GM10266 (cell line): Measurements from ENCODE around the gene IKBKE.

Experiments used
- DNase-seq: peaks from one replicate; pipeline ENCODE4 v3.0.0; 2012; ENCODE audit errors: extremely low spot score
- TF ChIP-seq, protein P1 (sequence below): IDR thresholded peaks from 2 replicates; pipeline ENCODE4 v1.5.1; 2012; ENCODE audit warnings: mild to moderate bottlenecking, low read depth; ENCODE audit not compliant: control insufficient read depth, insufficient read depth; ENCODE audit errors: missing control alignments

IKBKE gene

DNA sequence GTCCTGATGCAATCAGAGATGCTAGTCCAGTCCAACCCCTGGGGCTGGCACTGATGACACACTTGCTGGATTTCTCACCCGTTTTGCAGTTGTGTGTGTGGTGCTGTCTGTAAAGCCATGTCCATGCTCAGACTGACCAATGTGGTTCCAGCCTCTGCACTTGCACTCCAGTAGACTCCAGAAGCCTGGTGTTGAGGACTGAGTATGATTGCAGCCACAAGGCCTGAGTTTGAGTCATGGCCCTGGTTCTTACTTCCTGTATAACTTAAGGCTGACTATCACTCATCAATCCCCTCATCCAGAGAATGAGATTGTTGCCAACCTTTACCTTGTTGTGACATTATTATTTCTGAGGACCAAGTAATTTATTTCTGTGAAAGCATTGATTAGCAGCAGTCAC lies 34.8 kb upstream of the IKBKE start:
- DNase-seq: no peak

DNA sequence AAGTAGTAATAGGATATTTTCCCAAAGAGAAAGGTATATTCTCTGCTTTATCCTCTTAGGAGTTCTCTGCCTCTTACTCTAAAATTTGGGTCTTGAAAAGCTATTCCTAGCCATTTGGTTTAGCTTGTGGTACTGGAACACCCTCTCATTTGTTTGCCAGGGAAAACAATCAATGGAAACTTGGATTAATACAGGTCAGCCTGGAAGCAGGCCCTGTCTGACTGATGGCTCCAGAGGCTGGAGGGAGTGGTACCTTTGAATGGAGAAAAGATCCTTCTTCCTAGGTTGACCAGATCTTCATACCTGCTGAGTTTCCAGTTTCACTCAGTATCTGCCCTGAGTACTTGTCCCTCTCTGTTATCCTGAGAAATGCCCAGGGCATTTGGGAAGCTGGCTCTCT lies 31.7 kb upstream of the IKBKE start:
- TF ChIP-seq, protein P1, sequence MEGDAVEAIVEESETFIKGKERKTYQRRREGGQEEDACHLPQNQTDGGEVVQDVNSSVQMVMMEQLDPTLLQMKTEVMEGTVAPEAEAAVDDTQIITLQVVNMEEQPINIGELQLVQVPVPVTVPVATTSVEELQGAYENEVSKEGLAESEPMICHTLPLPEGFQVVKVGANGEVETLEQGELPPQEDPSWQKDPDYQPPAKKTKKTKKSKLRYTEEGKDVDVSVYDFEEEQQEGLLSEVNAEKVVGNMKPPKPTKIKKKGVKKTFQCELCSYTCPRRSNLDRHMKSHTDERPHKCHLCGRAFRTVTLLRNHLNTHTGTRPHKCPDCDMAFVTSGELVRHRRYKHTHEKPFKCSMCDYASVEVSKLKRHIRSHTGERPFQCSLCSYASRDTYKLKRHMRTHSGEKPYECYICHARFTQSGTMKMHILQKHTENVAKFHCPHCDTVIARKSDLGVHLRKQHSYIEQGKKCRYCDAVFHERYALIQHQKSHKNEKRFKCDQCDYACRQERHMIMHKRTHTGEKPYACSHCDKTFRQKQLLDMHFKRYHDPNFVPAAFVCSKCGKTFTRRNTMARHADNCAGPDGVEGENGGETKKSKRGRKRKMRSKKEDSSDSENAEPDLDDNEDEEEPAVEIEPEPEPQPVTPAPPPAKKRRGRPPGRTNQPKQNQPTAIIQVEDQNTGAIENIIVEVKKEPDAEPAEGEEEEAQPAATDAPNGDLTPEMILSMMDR: no peak
- no peak for DNase-seq

More for the DNA sequence above, 34.8 kb upstream of the IKBKE start:
- TF ChIP-seq, protein P1: no peak

DNA sequence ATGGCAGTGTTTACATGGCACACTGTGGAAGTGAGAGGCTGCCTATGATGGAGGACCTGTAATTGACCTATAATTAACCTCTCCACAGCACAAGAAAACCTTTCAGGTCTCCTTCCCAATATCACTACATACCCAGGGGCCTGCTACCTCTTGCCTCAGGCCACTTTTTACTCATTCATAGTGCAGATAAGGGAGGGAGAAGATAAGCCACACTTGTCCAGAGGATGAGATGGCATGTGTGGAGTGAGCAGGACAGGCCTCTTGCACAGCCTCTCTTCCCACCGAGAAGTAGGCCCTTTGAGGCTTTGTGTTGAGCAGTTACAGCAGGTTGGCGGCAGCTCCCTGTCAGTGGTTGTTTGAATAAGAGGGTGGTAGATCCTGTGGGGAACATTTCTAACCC lies 31.1 kb upstream of the IKBKE start:
- TF ChIP-seq, protein P1: no peak
- no peak for DNase-seq

DNA sequence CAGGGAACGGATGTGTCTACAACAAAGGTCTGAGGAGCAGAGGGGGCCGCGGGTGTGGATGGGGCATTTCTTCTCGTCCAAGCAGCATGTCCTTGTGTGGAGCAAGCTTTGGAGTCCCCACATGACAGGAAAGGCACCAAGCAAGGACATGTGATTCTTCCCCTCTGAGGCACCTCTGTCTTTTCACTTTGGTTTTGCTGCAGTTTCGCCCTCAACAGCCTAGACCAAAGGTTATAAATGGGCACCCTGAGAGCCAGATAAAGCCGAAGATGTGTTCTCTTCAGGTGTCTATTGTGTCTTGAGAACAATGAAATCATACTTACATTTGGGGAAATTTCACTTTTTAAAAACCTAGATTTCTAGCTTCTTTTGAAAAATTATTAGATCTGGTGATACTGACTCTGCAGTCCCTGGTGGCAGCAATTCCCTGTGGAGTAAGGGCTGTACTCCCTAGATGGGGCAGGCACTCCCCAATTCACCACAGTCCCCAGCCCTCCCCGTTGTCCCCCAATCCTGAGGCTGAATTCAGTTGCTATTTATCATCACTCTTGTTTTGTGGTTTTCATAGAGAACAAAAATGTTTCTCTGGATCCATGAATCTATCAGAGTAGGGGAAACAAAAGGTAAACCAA lies 28.8 kb upstream of the IKBKE start:
- TF ChIP-seq, protein P1: no peak
- DNase-seq: no peak

DNA sequence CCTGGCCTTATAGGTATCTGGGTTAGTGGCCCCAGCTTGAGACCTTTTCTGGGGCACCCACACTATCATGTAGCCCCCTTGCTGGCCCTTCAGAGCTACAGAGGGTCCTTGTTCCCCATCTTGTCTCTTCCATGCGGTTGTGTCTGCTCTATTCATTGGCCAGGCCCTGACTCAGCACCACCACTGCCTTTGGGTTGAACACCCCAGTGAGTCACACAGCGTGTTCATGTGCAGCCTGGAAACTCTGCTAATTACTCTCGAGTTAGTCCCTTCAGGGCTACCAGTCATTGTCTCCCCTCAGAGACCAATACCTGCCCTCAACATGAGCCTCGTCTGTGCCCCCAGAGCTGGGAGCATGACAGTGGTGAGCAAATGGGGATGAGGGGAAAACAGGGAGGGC lies 28.2 kb upstream of the IKBKE start:
- DNase-seq: no peak
- TF ChIP-seq, protein P1: no peak

DNA sequence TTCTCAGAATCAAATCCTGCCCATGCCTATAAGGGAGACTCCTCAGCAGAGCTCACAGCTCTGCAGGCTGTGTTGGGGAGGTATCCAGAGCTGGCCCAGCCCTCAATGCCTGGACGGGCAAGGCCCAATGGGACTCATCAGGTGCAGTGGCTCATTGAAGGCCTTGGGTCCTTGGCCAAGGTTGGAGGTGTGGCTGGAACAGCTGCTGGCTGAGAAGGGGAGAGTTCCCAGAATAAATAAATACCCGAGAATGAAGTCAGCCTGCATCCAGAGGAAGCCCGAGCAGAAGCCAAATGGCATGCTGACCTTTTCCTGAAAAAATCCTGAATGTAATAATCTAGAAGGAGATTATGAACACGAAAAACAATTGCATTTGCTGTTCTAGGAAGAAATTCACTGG lies 25.2 kb upstream of the IKBKE start:
- TF ChIP-seq, protein P1: no peak
- DNase-seq: no peak

DNA sequence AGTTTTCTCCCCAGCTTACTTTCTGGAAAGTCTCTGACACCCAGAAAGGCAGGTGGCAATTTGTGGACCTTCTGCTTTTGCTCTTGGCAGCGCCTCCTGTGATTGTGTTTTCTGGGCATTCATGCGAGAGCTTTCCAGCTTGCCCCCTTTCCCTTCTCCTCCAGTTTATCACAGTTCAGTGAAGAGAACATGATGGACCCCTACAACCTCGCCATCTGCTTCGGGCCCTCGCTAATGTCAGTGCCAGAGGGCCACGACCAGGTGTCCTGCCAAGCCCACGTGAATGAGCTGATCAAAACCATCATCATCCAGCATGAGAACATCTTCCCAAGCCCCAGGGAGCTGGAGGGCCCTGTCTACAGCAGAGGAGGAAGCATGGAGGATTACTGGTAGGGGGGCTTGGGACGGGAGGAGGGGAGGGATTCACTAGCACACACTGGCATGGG lies 24.3 kb upstream of the IKBKE start:
- no peak for DNase-seq

More for the DNA sequence above, 24.3 kb upstream of the IKBKE start:
- TF ChIP-seq, protein P1: no peak
